ENCODE data around the gene MCMBP.
A peak's percentile ranks its signal among the peaks of the same experiment; 100 is the strongest.

DNA sequence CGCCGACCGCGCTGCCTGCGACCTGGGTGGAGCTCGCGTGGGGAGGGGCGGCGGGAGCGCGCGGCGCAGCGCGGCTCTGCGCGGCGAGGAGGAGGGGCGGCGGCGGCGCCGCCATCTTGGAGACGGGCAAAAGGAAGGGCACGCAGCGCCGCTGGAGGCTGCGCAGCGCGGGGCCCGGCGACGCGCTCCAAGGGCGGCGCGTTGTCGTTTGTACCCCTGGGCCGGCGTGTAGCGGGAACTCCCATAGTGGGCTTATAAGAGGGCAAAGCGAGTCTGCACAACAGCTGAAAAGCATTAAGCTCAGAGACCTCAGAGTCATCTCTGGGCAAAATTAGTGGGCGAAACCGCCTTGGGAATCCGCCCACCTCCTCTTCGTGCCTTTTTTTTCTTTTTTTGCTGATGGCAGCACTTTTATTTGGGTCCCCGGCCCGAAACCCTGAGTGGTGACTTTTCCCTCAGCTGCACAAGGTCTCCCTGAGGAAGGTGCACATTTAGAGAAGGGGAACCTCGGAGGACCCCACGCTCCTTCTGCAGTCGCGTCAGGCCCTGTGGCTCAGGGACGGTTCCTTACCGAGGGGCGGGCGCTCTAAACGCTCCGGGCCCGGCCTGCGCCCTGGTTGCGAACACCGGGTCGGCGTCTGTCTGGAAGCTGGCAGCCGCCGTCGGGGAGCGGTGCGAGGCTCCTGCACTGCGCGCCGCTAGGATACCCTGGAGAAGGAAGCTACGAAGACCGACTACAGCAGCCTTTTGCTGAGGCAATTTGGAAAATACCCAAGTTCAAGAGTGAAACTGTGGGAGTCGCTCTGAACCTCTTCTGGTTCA lies 428 bp upstream of the MCMBP start:
- TF ChIP-seq SPI1 (IDR thresholded peaks at IDR 0.05; ENCODE audit: low read depth, low read length) = no peak
- peak; percentile 55; the same call in 1 of the 2 replicates for TF ChIP-seq POLR2A (IDR thresholded peaks at IDR 0.05; ENCODE audit: low read depth, low read length)
- no peak for TF ChIP-seq POLR2AphosphoS5 (IDR thresholded peaks at IDR 0.05; ENCODE audit: low read depth, low read length)
- peak; percentile 76 for TF ChIP-seq TAF1 (IDR thresholded peaks at IDR 0.05; ENCODE audit: low read depth, low read length)
